Anterior cingulate cortex (tissue), 58 donors: ENCODE measurements around the gene KLHL25.
A peak's percentile ranks its signal among the peaks of the same experiment; 100 is the strongest.

Source experiments
- DNase-seq, 58 donors: peaks; one replicate each; lab custom pipeline; 2025; lab: John Stamatoyannopoulos, UW

The KLHL25 gene

GRCh38 chr15:85778107-85778776, 16.5 kb downstream of the KLHL25 start:
- DNase-seq: peak in 4 of 58 donors; percentile 6 to 29 (median 22)

- DNase-seq: no peak
These were observed 17.2 kb downstream of the KLHL25 start for GRCh38 chr15:85777250-85778106.

DNA sequence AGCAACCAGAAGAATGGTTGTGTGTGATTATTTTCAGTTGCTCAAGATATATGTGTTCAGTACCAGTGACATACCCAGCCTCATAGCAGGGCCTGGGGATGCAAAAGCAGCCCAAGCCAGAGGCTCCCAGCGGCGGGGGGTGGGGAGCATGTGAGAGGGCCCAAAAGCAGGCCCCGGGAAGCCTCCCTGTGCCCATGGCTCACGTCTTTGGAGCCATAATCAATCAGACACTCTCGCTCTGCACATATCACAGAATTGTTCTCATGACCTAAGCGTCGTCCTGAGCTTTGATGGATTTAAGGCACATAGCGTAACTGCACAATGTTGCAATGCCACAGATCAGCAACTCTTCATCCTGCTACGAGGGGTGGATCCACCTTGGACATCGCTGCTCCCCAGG, 20.8 kb downstream of the KLHL25 start:
- DNase-seq: no peak

GRCh38 chr15:85773249-85773648, 21.5 kb downstream of the KLHL25 start:
- DNase-seq: no peak

- DNase-seq: peak in 2 of 58 donors; percentile 15 to 21
These were observed 22.1 kb downstream of the KLHL25 start for GRCh38 chr15:85772668-85773067.

DNA sequence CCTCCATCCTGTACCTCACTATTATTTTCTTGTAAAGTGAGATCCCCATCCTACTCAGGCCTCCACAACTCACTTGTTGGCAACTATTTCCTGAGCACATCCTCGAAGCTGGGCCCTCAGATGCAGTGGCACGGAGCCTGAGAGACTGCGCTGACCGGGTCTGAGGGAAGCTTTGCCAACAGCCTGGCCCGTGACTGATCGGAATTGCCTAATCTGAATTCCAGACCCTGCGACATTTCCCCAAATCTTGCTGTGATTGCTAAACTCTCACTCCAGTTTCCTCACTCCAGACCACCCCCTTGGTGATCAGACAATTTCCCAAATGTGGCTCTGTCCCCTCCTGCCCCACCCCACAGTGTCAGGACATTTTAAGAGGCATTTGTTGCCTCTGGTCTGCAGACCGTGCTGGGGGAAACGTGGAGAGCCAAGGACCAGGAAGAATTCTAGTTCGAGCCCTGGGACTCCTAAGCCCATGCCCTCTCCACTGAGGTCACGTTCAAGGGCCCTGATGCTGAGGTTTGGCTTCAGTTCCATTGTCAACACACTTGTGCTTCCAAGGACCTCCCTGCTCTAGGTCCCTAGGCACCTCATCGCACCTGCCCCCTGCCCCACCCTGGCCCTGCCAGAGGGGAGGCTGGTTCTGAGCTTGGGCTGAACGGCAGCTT, 22.8 kb downstream of the KLHL25 start:
- DNase-seq: peak in 3 of 58 donors; percentile 5 to 36 (median 16)

- no peak for DNase-seq
These were observed 23.5 kb downstream of the KLHL25 start for GRCh38 chr15:85771271-85771670.

- no peak for DNase-seq
These were observed 24.4 kb downstream of the KLHL25 start for GRCh38 chr15:85770096-85771041.

- DNase-seq: no peak
These were observed 25.4 kb downstream of the KLHL25 start for GRCh38 chr15:85769182-85769900.

GRCh38 chr15:85768595-85769168, 26.0 kb downstream of the KLHL25 start:
- no peak for DNase-seq

- no peak for DNase-seq
These were observed 26.8 kb downstream of the KLHL25 start for GRCh38 chr15:85767785-85768529.

- DNase-seq: peak in 37 of 58 donors; percentile 21 to 88 (median 53)
These were observed 28.5 kb downstream of the KLHL25 start for GRCh38 chr15:85766001-85766831.

GRCh38 chr15:85764649-85765277, 30.0 kb downstream of the KLHL25 start:
- no peak for DNase-seq

- DNase-seq: peak in 1 of 58 donors; percentile 39
These were observed 30.8 kb downstream of the KLHL25 start for GRCh38 chr15:85763673-85764633.

DNA sequence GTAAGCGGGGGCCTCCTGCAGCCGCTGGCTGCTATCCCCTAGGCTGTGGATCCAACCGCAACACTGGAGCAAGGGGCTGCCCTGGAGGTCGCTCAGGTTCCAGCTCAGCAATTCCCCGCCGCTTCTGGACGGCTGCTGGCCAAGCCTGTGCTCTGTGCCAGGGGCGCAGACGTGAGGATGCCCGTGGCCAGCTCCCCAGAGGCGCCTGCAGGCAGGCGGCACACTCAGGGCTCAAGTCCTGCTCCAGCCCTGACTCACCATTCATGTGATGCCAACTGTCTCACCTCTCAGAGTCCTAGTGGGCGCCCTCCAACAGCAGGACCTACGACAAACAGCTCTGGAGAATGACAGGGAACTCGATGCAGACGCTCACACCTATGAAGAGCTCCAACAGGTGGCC, 31.6 kb downstream of the KLHL25 start:
- DNase-seq: peak in 41 of 58 donors; percentile 29 to 85 (median 63)

DNA sequence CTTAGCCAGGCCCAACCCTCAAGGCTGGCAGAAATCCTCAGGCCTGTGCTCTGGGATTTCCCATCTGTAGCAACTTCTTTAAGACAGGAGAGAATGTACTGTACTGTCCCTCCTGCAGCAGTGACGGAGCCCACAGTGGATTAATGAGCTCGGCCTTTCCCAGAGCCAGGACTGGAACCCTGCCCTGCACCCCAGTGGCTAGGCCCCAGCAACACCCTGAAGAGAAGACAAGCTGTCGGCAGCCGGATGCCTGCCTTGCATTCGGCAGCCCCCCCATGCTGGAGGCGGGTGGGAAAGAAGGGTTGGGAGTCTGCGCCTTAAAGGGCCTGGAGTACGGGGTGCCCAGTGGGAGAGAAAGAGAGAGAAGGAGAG, 32.0 kb downstream of the KLHL25 start:
- peak in 34 of 58 donors; percentile 26 to 85 (median 64) for DNase-seq
